ENCODE data around the gene TACR1.
"Not testable (repeated sequence)": the region's sequence is repeated elsewhere in the genome, so short reads cannot be mapped to it uniquely, and the experiment has no call there.

TACR1 gene

DNA sequence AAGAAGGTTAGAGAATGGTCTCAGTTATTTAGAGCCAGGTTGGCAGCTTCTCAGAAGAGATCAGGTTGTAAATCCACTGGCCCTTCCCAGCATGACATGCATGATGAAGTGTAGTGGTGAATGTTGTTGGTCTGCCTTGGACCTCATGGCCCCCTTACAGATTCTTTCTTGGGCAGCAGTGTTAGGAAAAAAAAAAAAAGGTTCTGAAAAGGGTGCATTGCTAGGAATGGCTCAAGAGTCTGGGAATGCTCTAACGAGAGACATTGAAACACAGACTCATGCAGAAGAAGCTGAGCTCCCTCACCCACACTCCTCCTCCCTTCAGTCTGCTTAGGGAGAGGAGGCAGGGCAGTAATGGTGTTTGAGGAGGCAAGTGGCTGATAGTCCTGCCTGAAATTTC lies 135.4 kb downstream of the TACR1 start:
- TF ChIP-seq ZNF837 (tag by site-specific recombination; IDR thresholded peaks at IDR 0.05) (no peak), ZNF426 (tag by site-specific recombination; IDR thresholded peaks at IDR 0.05) (no peak), KLF9 (tag by site-specific recombination; IDR thresholded peaks at IDR 0.05; ENCODE audit: low read depth) (no peak), KLF16 (tag by site-specific recombination; IDR thresholded peaks at IDR 0.05) (no peak), ZNF174 (tag by site-specific recombination; IDR thresholded peaks at IDR 0.05) (no peak), ZNF521 (tag by site-specific recombination; IDR thresholded peaks at IDR 0.05) (no peak)
- TF ChIP-seq, protein P1, sequence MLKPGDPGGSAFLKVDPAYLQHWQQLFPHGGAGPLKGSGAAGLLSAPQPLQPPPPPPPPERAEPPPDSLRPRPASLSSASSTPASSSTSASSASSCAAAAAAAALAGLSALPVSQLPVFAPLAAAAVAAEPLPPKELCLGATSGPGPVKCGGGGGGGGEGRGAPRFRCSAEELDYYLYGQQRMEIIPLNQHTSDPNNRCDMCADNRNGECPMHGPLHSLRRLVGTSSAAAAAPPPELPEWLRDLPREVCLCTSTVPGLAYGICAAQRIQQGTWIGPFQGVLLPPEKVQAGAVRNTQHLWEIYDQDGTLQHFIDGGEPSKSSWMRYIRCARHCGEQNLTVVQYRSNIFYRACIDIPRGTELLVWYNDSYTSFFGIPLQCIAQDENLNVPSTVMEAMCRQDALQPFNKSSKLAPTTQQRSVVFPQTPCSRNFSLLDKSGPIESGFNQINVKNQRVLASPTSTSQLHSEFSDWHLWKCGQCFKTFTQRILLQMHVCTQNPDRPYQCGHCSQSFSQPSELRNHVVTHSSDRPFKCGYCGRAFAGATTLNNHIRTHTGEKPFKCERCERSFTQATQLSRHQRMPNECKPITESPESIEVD (tag by site-specific recombination; IDR thresholded peaks at IDR 0.05) = no peak
- TF ChIP-seq, protein P2, sequence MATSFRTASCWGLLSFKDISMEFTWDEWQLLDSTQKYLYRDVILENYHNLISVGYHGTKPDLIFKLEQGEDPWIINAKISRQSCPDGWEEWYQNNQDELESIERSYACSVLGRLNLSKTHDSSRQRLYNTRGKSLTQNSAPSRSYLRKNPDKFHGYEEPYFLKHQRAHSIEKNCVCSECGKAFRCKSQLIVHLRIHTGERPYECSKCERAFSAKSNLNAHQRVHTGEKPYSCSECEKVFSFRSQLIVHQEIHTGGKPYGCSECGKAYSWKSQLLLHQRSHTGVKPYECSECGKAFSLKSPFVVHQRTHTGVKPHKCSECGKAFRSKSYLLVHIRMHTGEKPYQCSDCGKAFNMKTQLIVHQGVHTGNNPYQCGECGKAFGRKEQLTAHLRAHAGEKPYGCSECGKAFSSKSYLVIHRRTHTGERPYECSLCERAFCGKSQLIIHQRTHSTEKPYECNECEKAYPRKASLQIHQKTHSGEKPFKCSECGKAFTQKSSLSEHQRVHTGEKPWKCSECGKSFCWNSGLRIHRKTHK (tag by site-specific recombination; IDR thresholded peaks at IDR 0.05) = no peak
- CTCF ChIA-PET = interaction anchor here (0.5 to 3.1 kb wide), 27 partner anchors 8 to 892 kb away, joined by 3 to 32 read pairs (median 4); no protein-coding TSS in a partner anchor

DNA sequence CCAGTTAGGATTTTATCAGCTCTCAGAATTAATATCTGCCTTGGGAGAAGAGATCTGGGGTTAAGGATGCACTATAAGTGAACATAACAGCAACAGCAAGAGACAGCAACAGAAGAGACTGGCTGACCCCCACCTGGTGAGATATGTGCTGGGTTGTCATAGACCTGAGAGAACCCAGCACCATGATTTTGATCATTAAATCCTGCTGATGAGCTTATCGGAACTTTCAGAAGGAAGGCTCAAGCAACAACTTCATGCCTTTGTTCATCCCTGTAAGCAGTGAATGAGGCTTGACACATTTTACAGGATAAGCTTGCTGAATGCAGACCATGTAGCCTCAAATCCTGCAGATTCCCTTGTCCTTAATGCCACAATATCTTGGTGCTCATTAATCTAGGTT lies 140.9 kb downstream of the TACR1 start:
- Histone ChIP-seq H3K27ac (ENCODE audit: extremely low read depth, low read depth, low read length) (no peak overlapping the region), H3K4me3 (ENCODE audit: low read depth, low read length) (no peak overlapping the region), H3K4me1 (ENCODE audit: control insufficient read depth, insufficient read depth, low read length) (no peaks in the 10 kb centered on the region; the same call in 1 of the 2 replicates), H3K36me3 (ENCODE audit: control insufficient read depth in 2 of 2, insufficient read depth in 1 of 2, low read length in 2 of 2) (no peaks in the 10 kb centered on the region), H3K9me3 (ENCODE audit: control insufficient read depth, insufficient read depth, low read depth, low read length) (no peaks in the 10 kb centered on the region)
- TF ChIP-seq ZNF791 (tag by site-specific recombination; IDR thresholded peaks at IDR 0.05) = no peak
- TF ChIP-seq MEIS1 (CRISPR knock-in tag; IDR thresholded peaks at IDR 0.05; ENCODE audit: borderline replicate concordance) = no peak
- TF ChIP-seq, protein P3, sequence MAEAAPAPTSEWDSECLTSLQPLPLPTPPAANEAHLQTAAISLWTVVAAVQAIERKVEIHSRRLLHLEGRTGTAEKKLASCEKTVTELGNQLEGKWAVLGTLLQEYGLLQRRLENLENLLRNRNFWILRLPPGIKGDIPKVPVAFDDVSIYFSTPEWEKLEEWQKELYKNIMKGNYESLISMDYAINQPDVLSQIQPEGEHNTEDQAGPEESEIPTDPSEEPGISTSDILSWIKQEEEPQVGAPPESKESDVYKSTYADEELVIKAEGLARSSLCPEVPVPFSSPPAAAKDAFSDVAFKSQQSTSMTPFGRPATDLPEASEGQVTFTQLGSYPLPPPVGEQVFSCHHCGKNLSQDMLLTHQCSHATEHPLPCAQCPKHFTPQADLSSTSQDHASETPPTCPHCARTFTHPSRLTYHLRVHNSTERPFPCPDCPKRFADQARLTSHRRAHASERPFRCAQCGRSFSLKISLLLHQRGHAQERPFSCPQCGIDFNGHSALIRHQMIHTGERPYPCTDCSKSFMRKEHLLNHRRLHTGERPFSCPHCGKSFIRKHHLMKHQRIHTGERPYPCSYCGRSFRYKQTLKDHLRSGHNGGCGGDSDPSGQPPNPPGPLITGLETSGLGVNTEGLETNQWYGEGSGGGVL (tag by site-specific recombination; IDR thresholded peaks at IDR 0.05) = no peak
- TF ChIP-seq ZNF16 (tag by site-specific recombination; IDR thresholded peaks at IDR 0.05; ENCODE audit: low read depth) = no peak
- no peak for TF ChIP-seq HOXD13 (CRISPR knock-in tag; IDR thresholded peaks at IDR 0.05; ENCODE audit: borderline replicate concordance)
- TF ChIP-seq IKZF3 (tag by site-specific recombination; IDR thresholded peaks at IDR 0.05) = no peak
- no peak for TF ChIP-seq KLF9 (tag by site-specific recombination; IDR thresholded peaks at IDR 0.05; ENCODE audit: low read depth)
- CTCF ChIA-PET = interaction anchor here (0.6 to 1.6 kb wide), 5 partner anchors 8 to 551 kb away, joined by 3 to 6 read pairs (median 3); no protein-coding TSS in a partner anchor
- POLR2A ChIA-PET = no interaction called here

More for the DNA sequence above, 135.4 kb downstream of the TACR1 start:
- H3K27ac ChIP-seq (ENCODE audit: extremely low read depth, low read depth, low read length) = no peak overlapping the region
- POLR2A ChIA-PET = no interaction called here
- H3K9me3 ChIP-seq (ENCODE audit: control insufficient read depth, insufficient read depth, low read depth, low read length) = no peaks in the 10 kb centered on the region
- no peak overlapping the region for H3K4me3 ChIP-seq (ENCODE audit: low read depth, low read length)
- H3K36me3 ChIP-seq (ENCODE audit: control insufficient read depth in 2 of 2, insufficient read depth in 1 of 2, low read length in 2 of 2) = no peaks in the 10 kb centered on the region
- H3K4me1 ChIP-seq (ENCODE audit: control insufficient read depth, insufficient read depth, low read length) = no peaks in the 10 kb centered on the region

DNA sequence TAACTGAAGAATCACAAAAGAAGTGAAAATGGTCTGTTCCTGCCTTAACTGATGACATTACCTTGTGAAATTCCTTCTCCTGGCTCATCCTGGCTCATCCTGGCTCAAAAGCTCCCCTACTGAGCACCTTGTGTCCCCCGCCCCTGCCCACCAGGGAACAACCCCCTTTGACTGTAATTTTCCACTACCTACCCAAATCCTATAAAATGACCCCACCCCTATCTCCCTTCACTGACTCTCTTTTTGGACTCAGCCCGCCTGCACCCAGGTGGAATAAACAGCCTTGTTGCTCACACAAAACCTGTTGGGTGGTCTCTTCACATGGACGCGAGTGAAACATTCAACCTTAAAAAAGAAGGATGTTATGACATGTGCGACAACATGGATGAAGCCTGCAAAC lies 142.2 kb downstream of the TACR1 start:
- CTCF ChIA-PET; H3K9me3 ChIP-seq (ENCODE audit: control insufficient read depth, insufficient read depth, low read depth, low read length); H3K27ac ChIP-seq (ENCODE audit: extremely low read depth, low read depth, low read length); POLR2A ChIA-PET; H3K4me1 ChIP-seq (ENCODE audit: control insufficient read depth, insufficient read depth, low read length); H3K4me3 ChIP-seq (ENCODE audit: low read depth, low read length); H3K36me3 ChIP-seq (ENCODE audit: control insufficient read depth in 2 of 2, insufficient read depth in 1 of 2, low read length in 2 of 2): not testable (repeated sequence)

All from HEK293 (cell line).